GM18951 (cell line): ENCODE measurements around the gene JPH3.

Experiments
- POLR2A ChIP-seq: IDR thresholded peaks from 4 replicates; pipeline ENCODE4 v1.6.1; 2011; ENCODE audit warnings: mild to moderate bottlenecking; ENCODE audit not compliant: insufficient read length, insufficient read depth; ENCODE audit errors: extremely low read depth
- in situ Hi-C: fragments of 300-500 bp; cut with MboI; formaldehyde crosslinking; loops from one replicate; pipeline ENCODE4 v1.12.0; 2022; ENCODE audit warnings: low sequenced_read_pairs, mixed read lengths, inconsistent platforms; ENCODE audit not compliant: unreplicated experiment

Gene JPH3

GRCh38 chr16:87647431-87648185 lies 45.3 kb downstream of the JPH3 start:
- in situ Hi-C loops = no loop called here
- no peak for TF ChIP-seq POLR2A

- TF ChIP-seq POLR2A = no peak
- in situ Hi-C loops = no loop called here
These were observed 45.9 kb downstream of the JPH3 start for GRCh38 chr16:87648236-87648635.

- in situ Hi-C loops = no loop called here
- TF ChIP-seq POLR2A = no peak
These were observed 46.6 kb downstream of the JPH3 start for GRCh38 chr16:87648698-87649487.

GRCh38 chr16:87652386-87652785 lies 50.1 kb downstream of the JPH3 start:
- no peak for TF ChIP-seq POLR2A
- in situ Hi-C loops = no loop called here

- in situ Hi-C loops = no loop called here
- TF ChIP-seq POLR2A = no peak
These were observed 50.5 kb downstream of the JPH3 start for GRCh38 chr16:87652799-87653198.

GRCh38 chr16:87653234-87653633 lies 50.9 kb downstream of the JPH3 start:
- no peak for TF ChIP-seq POLR2A
- in situ Hi-C loops = no loop called here

GRCh38 chr16:87654826-87655225 lies 52.5 kb downstream of the JPH3 start:
- no peak for TF ChIP-seq POLR2A
- in situ Hi-C loops = no loop called here

- TF ChIP-seq POLR2A = no peak
- in situ Hi-C loops = no loop called here
These were observed 54.0 kb downstream of the JPH3 start for GRCh38 chr16:87656328-87656727.

GRCh38 chr16:87657621-87658192 lies 55.4 kb downstream of the JPH3 start:
- in situ Hi-C loops = no loop called here
- no peak for TF ChIP-seq POLR2A

- TF ChIP-seq POLR2A = no peak
- in situ Hi-C loops = no loop called here
These were observed 56.4 kb downstream of the JPH3 start for GRCh38 chr16:87658564-87659225.

GRCh38 chr16:87661561-87661960 lies 59.3 kb downstream of the JPH3 start:
- in situ Hi-C loops = no loop called here
- TF ChIP-seq POLR2A = no peak

GRCh38 chr16:87662254-87663204 lies 60.2 kb downstream of the JPH3 start:
- in situ Hi-C loops = no loop called here
- no peak for TF ChIP-seq POLR2A
